Neuronal stem cell (in vitro differentiated cells): ENCODE results near the gene SORD.
"Not testable (repeated sequence)": the region's sequence is repeated elsewhere in the genome, so short reads cannot be mapped to it uniquely, and the experiment has no call there.

Experiments
- DNase-seq: peaks from one replicate; pipeline ENCODE4 v3.0.0-alpha.2; 2013; ENCODE audit warnings: low spot score
- H2AFZ ChIP-seq: one replicate; pipeline ENCODE4 v1.6.1; 2013; ENCODE audit warnings: mild to moderate bottlenecking, low read length, inconsistent platforms
- H2AK5ac ChIP-seq: 2 replicates; pipeline ENCODE4 v1.6.1; 2013; ENCODE audit warnings: low read depth, mild to moderate bottlenecking, inconsistent platforms, low read length, moderate library complexity, mixed read lengths
- H2BK120ac ChIP-seq: 2 replicates; pipeline ENCODE4 v1.6.1; 2013; ENCODE audit warnings: low read depth, mild to moderate bottlenecking, inconsistent platforms, low read length, moderate library complexity, mixed read lengths
- H2BK12ac ChIP-seq: one replicate; pipeline ENCODE4 v1.6.1; 2013; ENCODE audit warnings: low read length, inconsistent platforms
- H2BK15ac ChIP-seq: 2 replicates; pipeline ENCODE4 v1.6.1; 2013; ENCODE audit warnings: mild to moderate bottlenecking, low read length, inconsistent platforms, mixed read lengths
- H2BK5ac ChIP-seq: one replicate; pipeline ENCODE4 v1.6.1; 2013; ENCODE audit warnings: inconsistent platforms, mild to moderate bottlenecking, low read length, moderate library complexity
- H3K14ac ChIP-seq: one replicate; pipeline ENCODE4 v1.6.1; 2013; ENCODE audit warnings: low read length, inconsistent platforms
- H3K18ac ChIP-seq: 2 replicates; pipeline ENCODE4 v1.6.1; 2013; ENCODE audit warnings: low read length, inconsistent platforms
- H3K23ac ChIP-seq: 2 replicates; pipeline ENCODE4 v1.6.1; 2013; ENCODE audit warnings: low read depth, mild to moderate bottlenecking, mixed read lengths, low read length, inconsistent platforms; ENCODE audit not compliant: poor library complexity
- H3K27ac ChIP-seq: replicated peaks from 3 replicates; pipeline ENCODE4 v1.5.1; 2013; ENCODE audit warnings: low read length, inconsistent platforms
- H3K27me3 ChIP-seq, 3 experiments: 2 replicates each; pipeline ENCODE4 v1.6.1; 2013; ENCODE audit warnings: low read length in 3 of 3, mild to moderate bottlenecking in 2 of 3, inconsistent platforms in 1 of 3, low read depth in 1 of 3, mixed read lengths in 1 of 3, moderate library complexity in 1 of 3; ENCODE audit not compliant: control insufficient read depth in 3 of 3, insufficient read depth in 3 of 3
- H3K36me3 ChIP-seq, 2 donors: replicated peaks in 1 of 2; 2 replicates each; pipeline ENCODE4 v1.6.1; 2013; ENCODE audit warnings: low read length in 2 of 2; ENCODE audit not compliant: control insufficient read depth in 2 of 2, insufficient read depth in 2 of 2
- H3K4ac ChIP-seq: 2 replicates; pipeline ENCODE4 v1.6.1; 2013; ENCODE audit warnings: inconsistent platforms, mild to moderate bottlenecking, low read length, moderate library complexity
- H3K4me1 ChIP-seq, 2 donors: 1 replicate in 1 of 2; 2 replicates in 1 of 2; pipeline ENCODE4 v1.6.1; 2013; ENCODE audit warnings: low read length in 2 of 2, low read depth in 1 of 2; ENCODE audit not compliant: control insufficient read depth in 2 of 2, insufficient read depth in 1 of 2
- H3K4me2 ChIP-seq: one replicate; pipeline ENCODE4 v1.6.1; 2013; ENCODE audit warnings: mild to moderate bottlenecking, low read length, inconsistent platforms; ENCODE audit not compliant: insufficient read depth, poor library complexity, severe bottlenecking
- H3K4me3 ChIP-seq, 2 donors: 2 replicates each; pipeline ENCODE4 v1.5.1; 2013; ENCODE audit warnings: low read length in 2 of 2, mild to moderate bottlenecking in 2 of 2, inconsistent platforms in 1 of 2, moderate library complexity in 1 of 2
- H3K79me1 ChIP-seq: one replicate; pipeline ENCODE4 v1.6.1; 2013; ENCODE audit warnings: low read depth, mild to moderate bottlenecking, inconsistent platforms, low read length, moderate library complexity
- H3K9ac ChIP-seq: one replicate; pipeline ENCODE4 v1.6.1; 2013; ENCODE audit warnings: mild to moderate bottlenecking, low read depth, low read length, inconsistent platforms; ENCODE audit not compliant: poor library complexity
- H3K9me3 ChIP-seq, 2 donors: replicated peaks in 1 of 2; 2 replicates each; pipeline versions ENCODE3 to v1.6.1; 2013; ENCODE audit warnings: low read length in 2 of 2, mild to moderate bottlenecking in 2 of 2, inconsistent platforms in 1 of 2, low read depth in 1 of 2, mixed read lengths in 1 of 2, moderate library complexity in 1 of 2; ENCODE audit not compliant: control insufficient read depth in 2 of 2, insufficient read depth in 1 of 2
- H4K8ac ChIP-seq: one replicate; pipeline ENCODE4 v1.6.1; 2013; ENCODE audit warnings: low read depth, mild to moderate bottlenecking, inconsistent platforms, low read length, moderate library complexity
- H4K91ac ChIP-seq: one replicate; pipeline ENCODE4 v1.6.1; 2013; ENCODE audit warnings: low read length, low read depth, mild to moderate bottlenecking, inconsistent platforms; ENCODE audit not compliant: poor library complexity
- WGBS, 2 donors: extraction: QIAGEN DNeasy Blood & Tissue Kit; methylation state at CpG; one replicate each; pipeline ENCODE4 v1.1.7; 2013; ENCODE audit warnings: missing lambda C conversion rate in 2 of 2, mixed read lengths in 1 of 2; ENCODE audit not compliant: insufficient read length in 2 of 2, insufficient replicate concordance in 1 of 2; ENCODE audit errors: extremely low coverage in 2 of 2; 5-methylcytosine and 5-hydroxymethylcytosine counted together

The SORD gene

GRCh38 chr15:44988870-44989219 lies 34.1 kb upstream of the SORD start:
- not testable (repeated sequence) for DNase-seq, H3K4me1 ChIP-seq, H2BK15ac ChIP-seq, H2AK5ac ChIP-seq, H3K4me3 ChIP-seq, H3K18ac ChIP-seq, H3K23ac ChIP-seq, H3K4me2 ChIP-seq, H2BK12ac ChIP-seq, H3K36me3 ChIP-seq, H3K79me1 ChIP-seq, H3K9ac ChIP-seq, H3K14ac ChIP-seq, H3K4ac ChIP-seq, H2BK5ac ChIP-seq, H4K8ac ChIP-seq, H2AFZ ChIP-seq, H3K9me3 ChIP-seq, H2BK120ac ChIP-seq, H3K27me3 ChIP-seq, H3K27ac ChIP-seq, H4K91ac ChIP-seq
- WGBS, 2 donors, result no CpG with 5 or more reads among the region's 5 CpGs

- H3K36me3 ChIP-seq, H3K9me3 ChIP-seq, H3K4ac ChIP-seq, H3K79me1 ChIP-seq, H2BK120ac ChIP-seq, H2AK5ac ChIP-seq, H2AFZ ChIP-seq, H3K4me2 ChIP-seq, H4K8ac ChIP-seq, H3K14ac ChIP-seq, H3K27ac ChIP-seq, H3K4me3 ChIP-seq, H2BK15ac ChIP-seq, H4K91ac ChIP-seq, H3K4me1 ChIP-seq, H3K18ac ChIP-seq, H2BK5ac ChIP-seq, H3K9ac ChIP-seq, H3K27me3 ChIP-seq, H2BK12ac ChIP-seq, H3K23ac ChIP-seq, DNase-seq: not testable (repeated sequence)
- WGBS, 2 donors, result no CpG with 5 or more reads among the region's 3 CpGs
Observed at GRCh38 chr15:44997632-44998031, 25.4 kb upstream of the SORD start.

GRCh38 chr15:44999105-44999504 lies 23.9 kb upstream of the SORD start:
- Histone ChIP-seq H3K27ac (no peak overlapping the region), H4K8ac (no peak overlapping the region), H3K4me1 (no peaks in the 10 kb centered on the region), H2BK5ac (no peak overlapping the region), H2BK120ac (no peak overlapping the region), H3K23ac (no peak overlapping the region), H3K14ac (no peak overlapping the region), H3K9ac (no peak overlapping the region), H2AFZ (no peak overlapping the region), H3K27me3 (no peaks in the 10 kb centered on the region), H2AK5ac (no peak overlapping the region), H2BK12ac (no peak overlapping the region), H3K9me3 (no peaks in the 10 kb centered on the region), H3K36me3 (no peaks in the 10 kb centered on the region), H3K4me3 (no peak overlapping the region), H3K4ac (no peak overlapping the region), H3K18ac (no peak overlapping the region), H3K4me2 (no peak overlapping the region), H4K91ac (no peak overlapping the region), H2BK15ac (no peak overlapping the region), H3K79me1 (no peaks in the 10 kb centered on the region)
- no peak for DNase-seq
- no CpG with 5 or more reads among the region's 2 CpGs for WGBS, 2 donors

GRCh38 chr15:45001180-45001579 lies 21.8 kb upstream of the SORD start:
- not testable (repeated sequence) for H2BK12ac ChIP-seq, DNase-seq
- WGBS, 2 donors, result no CpG with 5 or more reads among the region's 1 CpG

More at GRCh38 chr15:45001180-45001579, 21.8 kb upstream of the SORD start:
- not testable (repeated sequence) for H3K79me1 ChIP-seq, H2AFZ ChIP-seq, H4K91ac ChIP-seq, H2BK15ac ChIP-seq, H3K27ac ChIP-seq, H3K9me3 ChIP-seq, H2BK5ac ChIP-seq, H3K9ac ChIP-seq, H3K4ac ChIP-seq, H3K18ac ChIP-seq, H3K4me3 ChIP-seq, H2BK120ac ChIP-seq, H3K4me2 ChIP-seq, H3K23ac ChIP-seq, H3K36me3 ChIP-seq, H4K8ac ChIP-seq, H3K14ac ChIP-seq, H2AK5ac ChIP-seq, H3K27me3 ChIP-seq, H3K4me1 ChIP-seq
